H1 (cell line): ENCODE data around the gene DYNC1I2.

Experiments
- EZH2 ChIP-seq: fragments of 200-600 bp; sonication (generic); IDR thresholded peaks from 2 replicates; pipeline ENCODE4 v1.7.1; 2012; ENCODE audit warnings: low read depth, mild to moderate bottlenecking, moderate library complexity, low read length, inconsistent platforms; ENCODE audit not compliant: severe bottlenecking
- HDAC6 ChIP-seq: IDR thresholded peaks from one replicate; pipeline ENCODE4 v1.7.1; 2012; ENCODE audit warnings: low read depth, mild to moderate bottlenecking, inconsistent platforms, low read length, moderate library complexity
- JUND ChIP-seq: IDR thresholded peaks from 2 replicates; pipeline ENCODE4 v1.6.1; 2011; ENCODE audit warnings: mild to moderate bottlenecking, improper control_type of control experiment, low read length
- POLR2AphosphoS5 ChIP-seq: IDR thresholded peaks from 2 replicates; pipeline ENCODE4 v1.6.1; 2011; ENCODE audit warnings: low read depth, low read length
- SIN3A ChIP-seq, 2 experiments: IDR thresholded peaks in 1 of 2; conservative IDR thresholded peaks in 1 of 2; 2 replicates each; pipeline ENCODE4 v1.6.1; 2011 to 2012; ENCODE audit warnings: low read length in 2 of 2, improper control_type of control experiment in 1 of 2, low read depth in 1 of 2, mild to moderate bottlenecking in 1 of 2
- TEAD4 ChIP-seq: IDR thresholded peaks from 2 replicates; pipeline ENCODE4 v1.6.1; 2012; ENCODE audit warnings: low read depth, low read length, inconsistent platforms, mixed read lengths
- YY1 ChIP-seq: IDR thresholded peaks from 2 replicates; pipeline ENCODE4 v1.6.1; 2011; ENCODE audit warnings: low read depth, mild to moderate bottlenecking, low read length
- TF ChIP-seq, protein P1 (sequence below), 3 experiments: IDR thresholded peaks; 1 replicate in 2 of 3; 2 replicates in 1 of 3; pipeline versions ENCODE4 v1.5.1 to v1.6.1; 2011; ENCODE audit warnings: low read length in 3 of 3, mild to moderate bottlenecking in 3 of 3, inconsistent platforms in 2 of 3, low read depth in 1 of 3, moderate library complexity in 1 of 3; ENCODE audit not compliant: insufficient read depth in 1 of 3; ENCODE audit errors: control extremely low read depth in 1 of 3

GRCh38 chr2:171688129-171688465 lies 828 bp downstream of the DYNC1I2 start:
- TF ChIP-seq, protein P1, sequence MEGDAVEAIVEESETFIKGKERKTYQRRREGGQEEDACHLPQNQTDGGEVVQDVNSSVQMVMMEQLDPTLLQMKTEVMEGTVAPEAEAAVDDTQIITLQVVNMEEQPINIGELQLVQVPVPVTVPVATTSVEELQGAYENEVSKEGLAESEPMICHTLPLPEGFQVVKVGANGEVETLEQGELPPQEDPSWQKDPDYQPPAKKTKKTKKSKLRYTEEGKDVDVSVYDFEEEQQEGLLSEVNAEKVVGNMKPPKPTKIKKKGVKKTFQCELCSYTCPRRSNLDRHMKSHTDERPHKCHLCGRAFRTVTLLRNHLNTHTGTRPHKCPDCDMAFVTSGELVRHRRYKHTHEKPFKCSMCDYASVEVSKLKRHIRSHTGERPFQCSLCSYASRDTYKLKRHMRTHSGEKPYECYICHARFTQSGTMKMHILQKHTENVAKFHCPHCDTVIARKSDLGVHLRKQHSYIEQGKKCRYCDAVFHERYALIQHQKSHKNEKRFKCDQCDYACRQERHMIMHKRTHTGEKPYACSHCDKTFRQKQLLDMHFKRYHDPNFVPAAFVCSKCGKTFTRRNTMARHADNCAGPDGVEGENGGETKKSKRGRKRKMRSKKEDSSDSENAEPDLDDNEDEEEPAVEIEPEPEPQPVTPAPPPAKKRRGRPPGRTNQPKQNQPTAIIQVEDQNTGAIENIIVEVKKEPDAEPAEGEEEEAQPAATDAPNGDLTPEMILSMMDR (IDR thresholded peaks at IDR 0.05; ENCODE audit: control extremely low read depth in 1 of 3, insufficient read depth in 1 of 3, low read depth in 1 of 3, low read length in 3 of 3) = no peak
- TF ChIP-seq TEAD4 (no peak), YY1 (no peak), EZH2 (no peak), SIN3A (conservative IDR thresholded peaks at IDR 0.05 in 1 of 2, IDR thresholded peaks at IDR 0.05 in 1 of 2; ENCODE audit: low read depth in 1 of 2, low read length in 2 of 2) (no peak), JUND (no peak), HDAC6 (no peak), POLR2AphosphoS5 (no peak)
